ENCODE measurements around the gene VSIG1. TPM values are rescaled to one million over a fixed set of nuclear protein-coding genes. Genes with fewer than 3 reads are reported as not detected.

The VSIG1 gene
- total and polyA plus RNA-seq, 2 of the 8 experiments (the other 6 are each of a cell fraction or from before 2014, with no cell fraction given), result 2.2 to 2.9 TPM

DNA sequence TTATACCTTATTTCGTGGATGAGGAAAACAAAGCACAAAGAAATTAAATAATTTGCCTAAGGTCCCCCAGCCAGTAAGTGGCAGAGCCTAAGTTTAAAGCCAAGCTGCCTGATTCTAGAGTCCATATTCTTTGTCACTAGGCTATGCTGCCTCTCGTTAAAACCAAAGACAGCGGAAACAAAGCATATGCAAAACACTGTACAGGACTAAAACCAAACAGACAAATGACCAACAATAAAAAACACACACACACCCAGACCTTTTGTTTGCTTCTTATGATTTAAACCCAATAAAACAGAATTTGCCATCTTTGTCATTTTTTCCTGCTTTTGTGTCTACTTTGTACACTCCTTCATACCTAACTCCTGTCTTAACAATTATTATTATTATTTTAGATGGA, 10.1 kb upstream of the VSIG1 start:
- no peaks in the 10 kb centered on the region for H3K23me2 ChIP-seq (ENCODE audit: low read depth, low read length)
- H4K91ac ChIP-seq (replicated peaks; ENCODE audit: insufficient read length, low read length), result no peak overlapping the region
- no peak overlapping the region for H3K27ac ChIP-seq (ENCODE audit: low read depth, low read length)
- H2BK20ac ChIP-seq (ENCODE audit: low read length), result no peak overlapping the region
- no peak overlapping the region for H3K4me2 ChIP-seq (ENCODE audit: insufficient read depth in 1 of 2, low read depth in 2 of 2, low read length in 2 of 2)
- ChIA-PET CTCF (ENCODE audit: partially characterized antibody) (interaction anchor here (0.8 to 1.5 kb wide), 3 partner anchors 25 to 57 kb away, joined by 3 read pairs; partner anchors contain the start of genes ATG4A and PSMD10), POLR2A (ENCODE audit: partially characterized antibody) (no interaction called here)
- H3K23ac ChIP-seq (ENCODE audit: insufficient read length), result no peak overlapping the region
- no peak for FAIRE-seq
- no peaks in the 10 kb centered on the region for H3K4me1 ChIP-seq (replicated peaks in 1 of 4; ENCODE audit: control insufficient read depth in 3 of 4, insufficient read depth in 4 of 4, low read length in 3 of 4)
- H4K20me1 ChIP-seq (replicated peaks in 1 of 2; ENCODE audit: control insufficient read depth in 1 of 2, insufficient read depth in 2 of 2, low read length in 2 of 2), result no peaks in the 10 kb centered on the region
- no peak overlapping the region for H3K18ac ChIP-seq (ENCODE audit: extremely low read depth, low read length)
- WGBS, 2 experiments (ENCODE audit: extremely low coverage in 1 of 2, insufficient coverage in 1 of 2, insufficient read length in 1 of 2, insufficient replicate concordance in 2 of 2, low coverage in 1 of 2, low lambda C conversion rate in 2 of 2, missing lambda C conversion rate in 1 of 2), result 87% methylated on average over 3 of the region's 3 CpGs; no CpG with 5 or more reads in 1 of the 2 experiments
- no peaks in the 10 kb centered on the region for H3K36me3 ChIP-seq (ENCODE audit: control insufficient read depth in 2 of 4, insufficient read depth in 4 of 4, low read length in 3 of 4)
- no peak overlapping the region for H2AK5ac ChIP-seq (ENCODE audit: low read depth, low read length)
- H3K4ac ChIP-seq (replicated peaks; ENCODE audit: insufficient read length, low read depth, low read length), result no peak overlapping the region
- no peak overlapping the region for H3K56ac ChIP-seq (replicated peaks; ENCODE audit: insufficient read length, low read depth, low read length)
- DNase-seq (ENCODE audit: low read depth in 1 of 2, low spot score in 2 of 2), result no peak
- H3K4me3 ChIP-seq (ENCODE audit: extremely low read depth in 1 of 4, insufficient read depth in 2 of 4, low read depth in 3 of 4, low read length in 4 of 4), result no peak overlapping the region
- no peak overlapping the region for H4K8ac ChIP-seq (ENCODE audit: extremely low read depth, insufficient read depth, low read length)
- H4K5ac ChIP-seq (ENCODE audit: insufficient read length, low read depth, low read length), result no peak overlapping the region
- H2BK12ac ChIP-seq (ENCODE audit: low read depth, low read length), result no peak overlapping the region
- no peaks in the 10 kb centered on the region for H3K79me1 ChIP-seq (ENCODE audit: low read depth, low read length)
- no peak overlapping the region for H2AFZ ChIP-seq (ENCODE audit: low read length)
- H2BK120ac ChIP-seq (replicated peaks; ENCODE audit: low read depth, low read length), result no peak overlapping the region
- no peak overlapping the region for H2BK5ac ChIP-seq (ENCODE audit: low read depth, low read length)
- H2BK15ac ChIP-seq (ENCODE audit: low read length), result no peak overlapping the region
- no peak overlapping the region for H3K14ac ChIP-seq (ENCODE audit: insufficient read length)
- no peaks in the 10 kb centered on the region for H3K9me3 ChIP-seq (ENCODE audit: insufficient read depth in 2 of 2, low read depth in 1 of 2, low read length in 1 of 2)
- H3K27me3 ChIP-seq (replicated peaks in 1 of 4; ENCODE audit: control insufficient read depth in 3 of 4, extremely low read depth in 1 of 4, insufficient read depth in 3 of 4, low read length in 3 of 4), result no peaks in the 10 kb centered on the region
- TF ChIP-seq CTBP2 (IDR thresholded peaks at IDR 0.05; ENCODE audit: borderline replicate concordance, insufficient read depth, insufficient read length, low read length) (no peak), RNF2 (IDR thresholded peaks at IDR 0.05; ENCODE audit: borderline replicate concordance, low read depth, low read length, missing control alignments, poor library complexity, severe bottlenecking) (no peak), POLR2A (IDR thresholded peaks at IDR 0.05; ENCODE audit: control extremely low read depth in 1 of 2, low read depth in 2 of 2, low read length in 2 of 2) (no peak), HDAC6 (IDR thresholded peaks at IDR 0.05; ENCODE audit: low read depth, low read length) (no peak), NANOG (IDR thresholded peaks at IDR 0.05; ENCODE audit: insufficient read depth, low read depth, low read length, poor library complexity, severe bottlenecking) (no peak)
- TF ChIP-seq, protein P1, sequence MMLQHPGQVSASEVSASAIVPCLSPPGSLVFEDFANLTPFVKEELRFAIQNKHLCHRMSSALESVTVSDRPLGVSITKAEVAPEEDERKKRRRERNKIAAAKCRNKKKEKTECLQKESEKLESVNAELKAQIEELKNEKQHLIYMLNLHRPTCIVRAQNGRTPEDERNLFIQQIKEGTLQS (IDR thresholded peaks at IDR 0.05; ENCODE audit: insufficient read depth, low read depth, low read length), result no peak
- H3K79me2 ChIP-seq (ENCODE audit: control insufficient read depth in 1 of 2, insufficient read depth in 2 of 2, low read length in 2 of 2), result no peaks in the 10 kb centered on the region
- no peak overlapping the region for H3K9ac ChIP-seq (replicated peaks in 1 of 4; ENCODE audit: extremely low read depth in 1 of 4, low read depth in 3 of 4, low read length in 3 of 4)
